GM23338 (cell line): ENCODE measurements around the gene IGSF6. TPM values are rescaled to one million over a fixed set of nuclear protein-coding genes. Genes with fewer than 3 reads are reported as not detected.

Source experiments
- ATAC-seq: fragments of 200-7000 bp; cut with Tn5 transposase; 3 replicates; pipeline ENCODE4 v1.9.1; 2020
- DNase-seq: peaks from one replicate; pipeline ENCODE4 v3.0.0-alpha.2; 2015; ENCODE audit warnings: low spot score
- H2AFZ ChIP-seq: fragments of 200-600 bp; sonication (generic); 2 replicates; pipeline ENCODE4 v1.8.0; 2016; ENCODE audit warnings: antibody characterized with exemption, mild to moderate bottlenecking, moderate library complexity
- H3F3A ChIP-seq: fragments of 200-600 bp; sonication (generic); replicated peaks from 2 replicates; pipeline ENCODE4 v1.8.0; 2017; ENCODE audit warnings: antibody characterized with exemption, mixed run types, low read depth
- H3K27ac ChIP-seq: fragments of 200-600 bp; sonication (generic); 2 replicates; pipeline ENCODE4 v1.6.1; 2016; ENCODE audit warnings: low read depth
- H3K27me3 ChIP-seq: fragments of 200-600 bp; sonication (generic); 2 replicates; pipeline ENCODE4 v1.8.0; 2016; ENCODE audit warnings: mild to moderate bottlenecking, mixed run types, moderate library complexity; ENCODE audit not compliant: insufficient read depth
- H3K36me3 ChIP-seq: fragments of 200-600 bp; sonication (generic); 2 replicates; pipeline ENCODE4 v1.8.0; 2016; ENCODE audit warnings: mild to moderate bottlenecking; ENCODE audit not compliant: insufficient read depth
- H3K4me1 ChIP-seq: fragments of 200-600 bp; sonication (generic); 2 replicates; pipeline ENCODE4 v1.8.0; 2016; ENCODE audit warnings: mild to moderate bottlenecking, moderate library complexity; ENCODE audit not compliant: insufficient read depth
- H3K4me2 ChIP-seq: fragments of 200-600 bp; sonication (generic); 2 replicates; pipeline ENCODE4 v1.7.1; 2017; ENCODE audit warnings: mixed run types
- H3K4me3 ChIP-seq: fragments of 200-600 bp; sonication (generic); 2 replicates; pipeline ENCODE4 v1.6.1; 2016; ENCODE audit warnings: mixed run types
- H3K79me2 ChIP-seq: fragments of 200-600 bp; sonication (generic); replicated peaks from 2 replicates; pipeline ENCODE4 v1.8.0; 2017; ENCODE audit warnings: mild to moderate bottlenecking; ENCODE audit not compliant: insufficient read depth
- H3K9me2 ChIP-seq: fragments of 200-600 bp; sonication (generic); 2 replicates; pipeline ENCODE4 v1.8.0; 2017; ENCODE audit not compliant: insufficient read depth
- H4K20me1 ChIP-seq: fragments of 200-600 bp; sonication (generic); replicated peaks from 2 replicates; pipeline ENCODE4 v1.8.0; 2017; ENCODE audit warnings: mild to moderate bottlenecking; ENCODE audit not compliant: insufficient read depth
- H3K27ac Mint-ChIP-seq: 2 replicates; pipeline ENCODE4 v1.8.0; 2020; ENCODE audit warnings: inconsistent platforms, mild to moderate bottlenecking, moderate library complexity, mixed read lengths
- H3K27me3 Mint-ChIP-seq: 3 replicates; pipeline ENCODE4 v1.8.0; 2022; ENCODE audit warnings: low read depth, mild to moderate bottlenecking, moderate library complexity, mixed read lengths, inconsistent platforms; ENCODE audit not compliant: insufficient read depth, poor library complexity
- H3K36me3 Mint-ChIP-seq: 3 replicates; pipeline ENCODE4 v1.8.0; 2021; ENCODE audit warnings: low read depth, mild to moderate bottlenecking, inconsistent platforms, moderate library complexity, mixed read lengths
- H3K4me1 Mint-ChIP-seq: 3 replicates; pipeline ENCODE4 v1.8.0; 2020; ENCODE audit warnings: mild to moderate bottlenecking, inconsistent platforms, mixed read lengths
- H3K4me3 Mint-ChIP-seq: 3 replicates; pipeline ENCODE4 v1.8.0; 2021; ENCODE audit warnings: moderate library complexity, mild to moderate bottlenecking, inconsistent platforms, mixed read lengths
- H3K9me3 Mint-ChIP-seq: 3 replicates; pipeline ENCODE4 v1.8.0; 2020; ENCODE audit warnings: moderate library complexity, mild to moderate bottlenecking, inconsistent platforms, mixed read lengths
- CREB1 ChIP-seq: fragments of 250-450 bp; sonication (Bioruptor Pico); IDR thresholded peaks from 2 replicates; pipeline ENCODE4 v1.5.0; 2020; ENCODE audit warnings: low read depth, mild to moderate bottlenecking, moderate library complexity
- EZH2 ChIP-seq: fragments of 200-600 bp; sonication (generic); IDR thresholded peaks from one replicate; pipeline ENCODE4 v1.8.0; 2017; ENCODE audit warnings: antibody characterized with exemption, mild to moderate bottlenecking, low read depth; ENCODE audit not compliant: unreplicated experiment
- EZH2phosphoT487 ChIP-seq: fragments of 200-600 bp; sonication (generic); IDR thresholded peaks from one replicate; pipeline ENCODE4 v1.8.1; 2018; ENCODE audit warnings: antibody characterized with exemption; ENCODE audit not compliant: unreplicated experiment
- JUNB ChIP-seq: IDR thresholded peaks from one replicate; pipeline ENCODE4 v1.6.1; 2016; ENCODE audit warnings: antibody characterized with exemption; ENCODE audit not compliant: unreplicated experiment
- NANOG ChIP-seq: IDR thresholded peaks from 2 replicates; pipeline ENCODE4 v1.6.1; 2016; ENCODE audit warnings: antibody characterized with exemption, borderline replicate concordance
- STAT1 ChIP-seq: IDR thresholded peaks from one replicate; pipeline ENCODE4 v1.6.1; 2016; ENCODE audit warnings: antibody characterized with exemption; ENCODE audit not compliant: unreplicated experiment
- ZNF114 ChIP-seq: fragments of 250-450 bp; sonication (Bioruptor Pico); IDR thresholded peaks from 2 replicates; pipeline ENCODE4 v1.5.0; 2020; ENCODE audit warnings: mild to moderate bottlenecking, moderate library complexity
- ZNF331 ChIP-seq: fragments of 250-450 bp; sonication (Bioruptor Pico); IDR thresholded peaks from 2 replicates; pipeline ENCODE4 v1.5.0; 2020; ENCODE audit warnings: low read depth, mild to moderate bottlenecking, moderate library complexity
- polyA plus RNA-seq: library from polyadenylated mRNA; unstranded; fragments of >200 nt; fragmentation: Nextera tagmentation; extraction: Ambion mirVana; gene quantifications from 2 replicates; pipeline ENCODE4 v1.2.1, GENCODE V29; 2016
- total RNA-seq: library from RNA; depleted of rRNA; stranded (reverse); fragments of >200 nt; shearing (Covaris generic); gene quantifications from 2 replicates; pipeline ENCODE4 v1.2.3, GENCODE V29; 2014
- TF ChIP-seq, protein P1 (sequence below): fragments of 250-450 bp; sonication (Bioruptor Pico); IDR thresholded peaks from 2 replicates; pipeline ENCODE4 v1.5.0; 2020; ENCODE audit warnings: mild to moderate bottlenecking, moderate library complexity
- TF ChIP-seq, protein P2 (sequence below): IDR thresholded peaks from one replicate; pipeline ENCODE4 v1.6.1; 2018; ENCODE audit warnings: antibody characterized with exemption; ENCODE audit not compliant: unreplicated experiment
- TF ChIP-seq, protein P3 (sequence below), 2 experiments: fragments of 200-600 bp in 1 of 2; sonication (generic) in 1 of 2; conservative IDR thresholded peaks; 2 replicates each; pipeline versions ENCODE4 v1.5.1 to v1.6.1; 2016 to 2017; ENCODE audit warnings: antibody characterized with exemption in 2 of 2, low read depth in 2 of 2, mild to moderate bottlenecking in 2 of 2, moderate library complexity in 1 of 2

Gene IGSF6
- total and polyA plus RNA-seq, 2 experiments from 2014 or later, result 0.19 TPM; not detected in 1

DNA sequence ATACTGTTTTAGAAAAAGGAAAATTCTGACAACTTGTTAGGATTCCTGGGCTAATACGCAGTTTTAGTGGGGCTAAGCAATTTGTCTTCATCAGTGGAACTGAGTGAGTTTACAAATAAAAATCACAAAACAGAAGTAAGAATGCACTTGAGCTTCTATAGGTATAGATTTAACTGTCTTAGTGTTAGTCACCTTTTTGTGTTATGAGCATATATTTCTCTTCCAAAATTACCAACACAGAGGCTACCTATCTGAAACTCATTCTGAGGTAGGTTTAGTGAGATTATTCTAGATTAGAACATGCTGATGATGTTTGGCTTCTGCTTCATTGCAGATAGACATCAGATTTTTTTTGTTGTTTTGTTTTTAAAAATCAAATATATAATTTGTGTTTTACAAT is 29.9 kb downstream of the IGSF6 start (continued):
- TF ChIP-seq, protein P1, sequence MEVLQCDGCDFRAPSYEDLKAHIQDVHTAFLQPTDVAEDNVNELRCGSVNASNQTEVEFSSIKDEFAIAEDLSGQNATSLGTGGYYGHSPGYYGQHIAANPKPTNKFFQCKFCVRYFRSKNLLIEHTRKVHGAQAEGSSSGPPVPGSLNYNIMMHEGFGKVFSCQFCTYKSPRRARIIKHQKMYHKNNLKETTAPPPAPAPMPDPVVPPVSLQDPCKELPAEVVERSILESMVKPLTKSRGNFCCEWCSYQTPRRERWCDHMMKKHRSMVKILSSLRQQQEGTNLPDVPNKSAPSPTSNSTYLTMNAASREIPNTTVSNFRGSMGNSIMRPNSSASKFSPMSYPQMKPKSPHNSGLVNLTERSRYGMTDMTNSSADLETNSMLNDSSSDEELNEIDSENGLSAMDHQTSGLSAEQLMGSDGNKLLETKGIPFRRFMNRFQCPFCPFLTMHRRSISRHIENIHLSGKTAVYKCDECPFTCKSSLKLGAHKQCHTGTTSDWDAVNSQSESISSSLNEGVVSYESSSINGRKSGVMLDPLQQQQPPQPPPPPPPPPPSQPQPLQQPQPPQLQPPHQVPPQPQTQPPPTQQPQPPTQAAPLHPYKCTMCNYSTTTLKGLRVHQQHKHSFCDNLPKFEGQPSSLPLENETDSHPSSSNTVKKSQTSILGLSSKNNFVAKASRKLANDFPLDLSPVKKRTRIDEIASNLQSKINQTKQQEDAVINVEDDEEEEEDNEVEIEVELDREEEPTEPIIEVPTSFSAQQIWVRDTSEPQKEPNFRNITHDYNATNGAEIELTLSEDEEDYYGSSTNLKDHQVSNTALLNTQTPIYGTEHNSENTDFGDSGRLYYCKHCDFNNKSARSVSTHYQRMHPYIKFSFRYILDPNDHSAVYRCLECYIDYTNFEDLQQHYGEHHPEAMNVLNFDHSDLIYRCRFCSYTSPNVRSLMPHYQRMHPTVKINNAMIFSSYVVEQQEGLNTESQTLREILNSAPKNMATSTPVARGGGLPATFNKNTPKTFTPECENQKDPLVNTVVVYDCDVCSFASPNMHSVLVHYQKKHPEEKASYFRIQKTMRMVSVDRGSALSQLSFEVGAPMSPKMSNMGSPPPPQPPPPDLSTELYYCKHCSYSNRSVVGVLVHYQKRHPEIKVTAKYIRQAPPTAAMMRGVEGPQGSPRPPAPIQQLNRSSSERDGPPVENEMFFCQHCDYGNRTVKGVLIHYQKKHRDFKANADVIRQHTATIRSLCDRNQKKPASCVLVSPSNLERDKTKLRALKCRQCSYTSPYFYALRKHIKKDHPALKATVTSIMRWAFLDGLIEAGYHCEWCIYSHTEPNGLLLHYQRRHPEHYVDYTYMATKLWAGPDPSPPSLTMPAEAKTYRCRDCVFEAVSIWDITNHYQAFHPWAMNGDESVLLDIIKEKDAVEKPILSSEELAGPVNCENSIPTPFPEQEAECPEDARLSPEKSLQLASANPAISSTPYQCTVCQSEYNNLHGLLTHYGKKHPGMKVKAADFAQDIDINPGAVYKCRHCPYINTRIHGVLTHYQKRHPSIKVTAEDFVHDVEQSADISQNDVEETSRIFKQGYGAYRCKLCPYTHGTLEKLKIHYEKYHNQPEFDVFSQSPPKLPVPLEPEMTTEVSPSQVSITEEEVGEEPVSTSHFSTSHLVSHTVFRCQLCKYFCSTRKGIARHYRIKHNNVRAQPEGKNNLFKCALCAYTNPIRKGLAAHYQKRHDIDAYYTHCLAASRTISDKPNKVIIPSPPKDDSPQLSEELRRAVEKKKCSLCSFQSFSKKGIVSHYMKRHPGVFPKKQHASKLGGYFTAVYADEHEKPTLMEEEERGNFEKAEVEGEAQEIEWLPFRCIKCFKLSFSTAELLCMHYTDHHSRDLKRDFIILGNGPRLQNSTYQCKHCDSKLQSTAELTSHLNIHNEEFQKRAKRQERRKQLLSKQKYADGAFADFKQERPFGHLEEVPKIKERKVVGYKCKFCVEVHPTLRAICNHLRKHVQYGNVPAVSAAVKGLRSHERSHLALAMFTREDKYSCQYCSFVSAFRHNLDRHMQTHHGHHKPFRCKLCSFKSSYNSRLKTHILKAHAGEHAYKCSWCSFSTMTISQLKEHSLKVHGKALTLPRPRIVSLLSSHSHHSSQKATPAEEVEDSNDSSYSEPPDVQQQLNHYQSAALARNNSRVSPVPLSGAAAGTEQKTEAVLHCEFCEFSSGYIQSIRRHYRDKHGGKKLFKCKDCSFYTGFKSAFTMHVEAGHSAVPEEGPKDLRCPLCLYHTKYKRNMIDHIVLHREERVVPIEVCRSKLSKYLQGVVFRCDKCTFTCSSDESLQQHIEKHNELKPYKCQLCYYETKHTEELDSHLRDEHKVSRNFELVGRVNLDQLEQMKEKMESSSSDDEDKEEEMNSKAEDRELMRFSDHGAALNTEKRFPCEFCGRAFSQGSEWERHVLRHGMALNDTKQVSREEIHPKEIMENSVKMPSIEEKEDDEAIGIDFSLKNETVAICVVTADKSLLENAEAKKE (CRISPR knock-in tag), result no peak

DNA sequence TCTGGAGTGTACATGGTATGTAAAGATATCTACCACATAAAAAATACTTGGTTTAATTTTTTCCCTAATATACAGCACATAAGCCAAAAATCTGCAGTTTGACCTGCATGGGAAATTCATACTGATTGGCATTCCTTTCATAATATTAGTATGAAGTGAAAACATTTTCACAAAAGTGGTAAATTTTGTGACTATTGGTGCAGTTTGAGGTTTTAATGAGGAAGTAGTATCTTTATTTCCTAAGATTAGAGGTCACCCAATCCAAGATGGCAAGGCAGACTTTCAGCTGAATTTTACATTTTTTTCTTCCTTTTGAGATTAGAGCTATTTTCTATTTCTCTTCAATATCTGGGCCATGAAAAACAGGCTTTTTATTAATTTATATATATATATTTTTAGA is 31.8 kb downstream of the IGSF6 start:
- no peak for DNase-seq
- H3K36me3 Mint-ChIP-seq, result peaks cover 30% of the 10 kb centered on the region
- Histone ChIP-seq H3K27ac (no peak overlapping the region), H2AFZ (no peak overlapping the region), H3K4me1 (no peaks in the 10 kb centered on the region), H3K4me2 (no peak overlapping the region), H3K79me2 (peaks cover 27% of the 10 kb centered on the region), H3K36me3 (0 out of 2 replicates have a peak, but pooled peaks cover 5% of the 10 kb centered on the region), H3K9me2 (no peaks in the 10 kb centered on the region), H3K4me3 (no peak overlapping the region), H4K20me1 (peaks cover 15% of the 10 kb centered on the region; the same call in 1 of the 2 replicates), H3F3A (no peaks in the 10 kb centered on the region), H3K27me3 (no peaks in the 10 kb centered on the region)
- no peak overlapping the region for H3K27ac Mint-ChIP-seq
- H3K4me3 Mint-ChIP-seq, result no peak overlapping the region
- peaks cover 2% of the 10 kb centered on the region for H3K27me3 Mint-ChIP-seq
- H3K9me3 Mint-ChIP-seq, result no peaks in the 10 kb centered on the region
- ATAC-seq, result no peak
- H3K4me1 Mint-ChIP-seq, result no peaks in the 10 kb centered on the region
- TF ChIP-seq NANOG, result no peak
- TF ChIP-seq, protein P2, sequence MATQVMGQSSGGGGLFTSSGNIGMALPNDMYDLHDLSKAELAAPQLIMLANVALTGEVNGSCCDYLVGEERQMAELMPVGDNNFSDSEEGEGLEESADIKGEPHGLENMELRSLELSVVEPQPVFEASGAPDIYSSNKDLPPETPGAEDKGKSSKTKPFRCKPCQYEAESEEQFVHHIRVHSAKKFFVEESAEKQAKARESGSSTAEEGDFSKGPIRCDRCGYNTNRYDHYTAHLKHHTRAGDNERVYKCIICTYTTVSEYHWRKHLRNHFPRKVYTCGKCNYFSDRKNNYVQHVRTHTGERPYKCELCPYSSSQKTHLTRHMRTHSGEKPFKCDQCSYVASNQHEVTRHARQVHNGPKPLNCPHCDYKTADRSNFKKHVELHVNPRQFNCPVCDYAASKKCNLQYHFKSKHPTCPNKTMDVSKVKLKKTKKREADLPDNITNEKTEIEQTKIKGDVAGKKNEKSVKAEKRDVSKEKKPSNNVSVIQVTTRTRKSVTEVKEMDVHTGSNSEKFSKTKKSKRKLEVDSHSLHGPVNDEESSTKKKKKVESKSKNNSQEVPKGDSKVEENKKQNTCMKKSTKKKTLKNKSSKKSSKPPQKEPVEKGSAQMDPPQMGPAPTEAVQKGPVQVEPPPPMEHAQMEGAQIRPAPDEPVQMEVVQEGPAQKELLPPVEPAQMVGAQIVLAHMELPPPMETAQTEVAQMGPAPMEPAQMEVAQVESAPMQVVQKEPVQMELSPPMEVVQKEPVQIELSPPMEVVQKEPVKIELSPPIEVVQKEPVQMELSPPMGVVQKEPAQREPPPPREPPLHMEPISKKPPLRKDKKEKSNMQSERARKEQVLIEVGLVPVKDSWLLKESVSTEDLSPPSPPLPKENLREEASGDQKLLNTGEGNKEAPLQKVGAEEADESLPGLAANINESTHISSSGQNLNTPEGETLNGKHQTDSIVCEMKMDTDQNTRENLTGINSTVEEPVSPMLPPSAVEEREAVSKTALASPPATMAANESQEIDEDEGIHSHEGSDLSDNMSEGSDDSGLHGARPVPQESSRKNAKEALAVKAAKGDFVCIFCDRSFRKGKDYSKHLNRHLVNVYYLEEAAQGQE, result no peak
- TF ChIP-seq ZNF114 (CRISPR knock-in tag), result no peak
- TF ChIP-seq EZH2phosphoT487, result no peak
- no peak for TF ChIP-seq EZH2
- TF ChIP-seq, protein P3, sequence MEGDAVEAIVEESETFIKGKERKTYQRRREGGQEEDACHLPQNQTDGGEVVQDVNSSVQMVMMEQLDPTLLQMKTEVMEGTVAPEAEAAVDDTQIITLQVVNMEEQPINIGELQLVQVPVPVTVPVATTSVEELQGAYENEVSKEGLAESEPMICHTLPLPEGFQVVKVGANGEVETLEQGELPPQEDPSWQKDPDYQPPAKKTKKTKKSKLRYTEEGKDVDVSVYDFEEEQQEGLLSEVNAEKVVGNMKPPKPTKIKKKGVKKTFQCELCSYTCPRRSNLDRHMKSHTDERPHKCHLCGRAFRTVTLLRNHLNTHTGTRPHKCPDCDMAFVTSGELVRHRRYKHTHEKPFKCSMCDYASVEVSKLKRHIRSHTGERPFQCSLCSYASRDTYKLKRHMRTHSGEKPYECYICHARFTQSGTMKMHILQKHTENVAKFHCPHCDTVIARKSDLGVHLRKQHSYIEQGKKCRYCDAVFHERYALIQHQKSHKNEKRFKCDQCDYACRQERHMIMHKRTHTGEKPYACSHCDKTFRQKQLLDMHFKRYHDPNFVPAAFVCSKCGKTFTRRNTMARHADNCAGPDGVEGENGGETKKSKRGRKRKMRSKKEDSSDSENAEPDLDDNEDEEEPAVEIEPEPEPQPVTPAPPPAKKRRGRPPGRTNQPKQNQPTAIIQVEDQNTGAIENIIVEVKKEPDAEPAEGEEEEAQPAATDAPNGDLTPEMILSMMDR (conservative IDR thresholded peaks at IDR 0.05; ENCODE audit: low read depth in 2 of 2), result no peak
- no peak for TF ChIP-seq CREB1 (CRISPR knock-in tag)
- TF ChIP-seq JUNB, result no peak
- no peak for TF ChIP-seq ZNF331 (CRISPR knock-in tag)
- no peak for TF ChIP-seq STAT1
